Epithelial cell of esophagus (primary cell): ENCODE results near the gene ABLIM2.

ENCODE experiments used
- DNase-seq: peaks from one replicate; pipeline ENCODE4 v3.0.0; 2010; ENCODE audit warnings: low read depth
- H3K4me3 ChIP-seq: 2 replicates; pipeline ENCODE4 v1.5.1; 2011; ENCODE audit warnings: mild to moderate bottlenecking, low read length, control low read depth
- TF ChIP-seq, protein P1 (sequence below): IDR thresholded peaks from 2 replicates; pipeline ENCODE4 v1.5.1; 2011; ENCODE audit warnings: low read depth, mild to moderate bottlenecking, low read length, control low read depth, inconsistent platforms; ENCODE audit not compliant: insufficient read depth; ENCODE audit errors: missing control alignments

The ABLIM2 gene

DNA sequence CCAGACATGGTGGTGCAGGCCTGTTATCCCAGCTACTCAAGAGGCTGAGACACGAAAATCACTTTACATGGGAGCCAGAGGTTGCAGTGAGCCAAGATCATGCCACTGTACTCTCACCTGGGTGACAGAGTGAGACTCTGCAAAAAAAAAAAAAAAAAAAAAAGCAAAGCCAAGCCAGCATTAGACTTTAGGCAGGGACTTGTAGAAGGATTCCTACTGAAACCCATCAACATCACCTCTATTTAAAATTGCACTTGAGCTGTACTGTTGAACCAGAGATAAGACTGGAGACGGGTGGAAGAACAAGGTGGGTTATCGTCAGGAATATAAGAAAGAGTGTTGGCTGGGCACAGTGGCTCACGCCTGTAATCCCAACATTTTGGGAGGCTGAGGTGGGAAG is 203.2 kb downstream of the ABLIM2 start:
- H3K4me3 ChIP-seq = no peak overlapping the region
- DNase-seq = no peak
- TF ChIP-seq, protein P1, sequence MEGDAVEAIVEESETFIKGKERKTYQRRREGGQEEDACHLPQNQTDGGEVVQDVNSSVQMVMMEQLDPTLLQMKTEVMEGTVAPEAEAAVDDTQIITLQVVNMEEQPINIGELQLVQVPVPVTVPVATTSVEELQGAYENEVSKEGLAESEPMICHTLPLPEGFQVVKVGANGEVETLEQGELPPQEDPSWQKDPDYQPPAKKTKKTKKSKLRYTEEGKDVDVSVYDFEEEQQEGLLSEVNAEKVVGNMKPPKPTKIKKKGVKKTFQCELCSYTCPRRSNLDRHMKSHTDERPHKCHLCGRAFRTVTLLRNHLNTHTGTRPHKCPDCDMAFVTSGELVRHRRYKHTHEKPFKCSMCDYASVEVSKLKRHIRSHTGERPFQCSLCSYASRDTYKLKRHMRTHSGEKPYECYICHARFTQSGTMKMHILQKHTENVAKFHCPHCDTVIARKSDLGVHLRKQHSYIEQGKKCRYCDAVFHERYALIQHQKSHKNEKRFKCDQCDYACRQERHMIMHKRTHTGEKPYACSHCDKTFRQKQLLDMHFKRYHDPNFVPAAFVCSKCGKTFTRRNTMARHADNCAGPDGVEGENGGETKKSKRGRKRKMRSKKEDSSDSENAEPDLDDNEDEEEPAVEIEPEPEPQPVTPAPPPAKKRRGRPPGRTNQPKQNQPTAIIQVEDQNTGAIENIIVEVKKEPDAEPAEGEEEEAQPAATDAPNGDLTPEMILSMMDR = no peak

DNA sequence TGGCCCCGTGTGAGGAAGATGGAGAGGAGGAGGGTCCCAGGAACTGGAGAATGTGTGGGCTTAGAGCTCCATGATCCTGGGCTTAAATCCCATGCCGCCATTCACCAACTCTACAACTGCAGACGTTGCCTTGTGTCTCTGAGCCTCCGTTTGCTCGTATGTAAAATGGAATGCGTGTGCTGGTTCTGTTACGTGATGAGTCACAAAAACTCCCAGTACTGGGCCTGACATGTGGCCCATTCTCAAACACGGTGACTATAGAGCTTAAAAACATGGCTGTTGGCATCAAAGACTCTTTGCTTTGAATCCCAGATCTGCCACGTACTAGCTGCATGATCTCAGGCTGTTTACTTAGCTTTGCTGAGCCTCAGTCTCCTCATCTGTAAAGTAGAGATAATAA is 206.0 kb downstream of the ABLIM2 start:
- TF ChIP-seq, protein P1 = no peak
- H3K4me3 ChIP-seq = no peak overlapping the region
- no peak for DNase-seq

DNA sequence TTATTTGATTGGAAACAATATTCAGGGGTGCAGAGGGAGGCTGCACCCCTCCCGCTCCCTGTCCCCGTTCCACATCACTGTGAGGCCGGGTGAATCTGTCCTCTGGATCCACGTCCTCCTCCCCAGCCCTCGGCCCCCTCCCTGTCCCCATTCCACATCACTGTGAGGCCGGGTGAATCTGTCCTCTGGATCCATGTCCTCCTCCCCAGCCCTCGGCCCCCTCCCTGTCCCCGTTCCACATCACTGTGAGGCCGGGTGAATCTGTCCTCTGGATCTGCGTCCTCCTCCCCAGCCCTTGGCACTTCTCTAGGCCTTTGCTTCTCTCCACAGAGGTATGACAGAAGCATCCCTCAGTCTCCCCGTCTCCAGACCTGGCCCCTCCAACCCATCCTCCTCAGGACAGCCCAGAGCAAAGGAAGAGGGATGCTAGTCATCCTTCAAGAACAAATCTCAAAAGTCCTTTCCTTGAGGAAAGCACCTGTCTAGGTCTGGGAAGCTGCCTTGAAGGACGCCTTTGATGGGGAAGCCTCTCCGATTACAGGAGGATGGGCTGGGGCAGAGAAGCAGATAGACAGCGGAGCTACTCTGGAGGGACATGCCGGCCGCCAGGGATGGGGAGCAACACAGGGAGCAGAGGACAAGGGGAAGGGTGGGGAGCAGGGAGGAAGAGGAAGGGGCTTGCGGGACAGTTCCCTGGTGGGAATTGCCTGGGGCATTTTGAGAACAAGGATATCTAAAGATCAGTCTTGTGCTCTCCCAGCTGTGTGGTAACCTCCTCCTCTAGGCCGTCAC is 208.1 kb downstream of the ABLIM2 start:
- no peak overlapping the region for H3K4me3 ChIP-seq
- TF ChIP-seq, protein P1 = no peak
- DNase-seq = no peak

DNA sequence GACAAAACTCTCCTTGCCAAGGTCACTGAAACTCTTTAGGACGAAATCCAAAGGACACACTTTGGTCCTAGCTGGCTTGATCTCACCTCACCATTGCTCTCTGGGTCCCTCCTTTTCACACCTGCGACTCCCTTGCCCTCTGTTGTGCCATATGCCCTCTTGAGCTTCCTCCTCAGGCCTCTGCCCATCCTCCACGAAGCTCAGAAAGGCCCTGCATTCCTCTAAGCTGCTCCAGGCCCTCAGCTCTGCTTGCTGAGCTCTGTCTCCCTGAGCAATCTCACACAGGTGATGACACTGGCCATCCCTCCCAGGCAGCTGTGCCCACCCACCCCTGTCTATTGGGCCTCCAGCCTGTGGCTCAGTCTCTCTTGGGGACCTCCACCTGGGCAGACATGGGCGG is 208.9 kb downstream of the ABLIM2 start:
- TF ChIP-seq, protein P1 = no peak
- DNase-seq = no peak
- H3K4me3 ChIP-seq = no peak overlapping the region

DNA sequence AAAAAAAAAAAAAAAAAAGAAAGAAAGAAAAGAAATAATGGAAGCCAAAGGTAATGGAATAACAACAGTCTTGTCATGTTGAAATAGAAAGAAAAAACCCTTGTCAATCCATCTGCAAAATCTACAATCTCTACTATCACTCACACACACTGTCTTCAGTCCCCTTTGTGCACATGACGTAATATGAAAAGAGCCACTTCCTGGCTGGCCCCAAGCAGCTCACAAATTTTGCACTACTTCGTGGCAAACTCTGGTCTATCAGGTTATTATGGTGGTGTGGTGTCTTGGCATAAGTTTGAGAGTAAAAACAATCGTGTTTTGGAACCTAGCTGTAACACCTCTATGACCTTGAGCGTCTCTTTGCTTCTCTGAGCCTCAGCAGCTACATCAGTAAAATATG is 210.7 kb downstream of the ABLIM2 start:
- TF ChIP-seq, protein P1 = no peak

DNA sequence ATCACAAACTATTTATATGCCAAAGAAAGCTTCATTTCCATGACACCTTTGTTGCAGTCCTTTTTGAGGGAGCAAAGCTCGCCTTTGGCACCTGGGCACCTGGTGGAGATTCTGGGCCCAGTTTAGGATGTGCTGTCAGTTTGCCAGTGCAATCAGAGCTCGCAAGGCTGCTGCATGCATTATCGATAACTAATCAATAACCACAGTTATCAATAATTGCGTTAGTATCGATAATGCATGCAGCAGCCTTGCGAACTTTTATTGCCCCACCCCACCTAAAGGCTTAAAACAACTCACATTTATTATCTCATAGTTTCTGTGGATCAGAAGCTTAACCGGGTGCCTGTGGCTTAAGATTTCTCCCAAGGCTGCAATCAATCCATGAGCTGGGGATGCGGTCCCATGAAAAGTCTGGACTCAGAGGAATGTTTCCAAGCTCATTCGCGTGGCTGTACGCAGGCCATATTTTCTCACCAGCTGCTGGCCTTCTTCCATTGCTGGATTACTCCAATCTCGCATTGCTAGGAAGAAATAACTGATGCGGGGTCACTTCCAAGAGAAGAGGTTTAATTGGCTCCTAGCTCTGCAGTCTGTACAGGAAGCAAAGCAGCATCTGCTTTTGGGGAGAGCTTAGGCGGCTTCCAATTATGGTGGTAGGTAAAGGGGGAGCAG is 212.8 kb downstream of the ABLIM2 start:
- TF ChIP-seq, protein P1 = no peak
- no peak overlapping the region for H3K4me3 ChIP-seq

More for the DNA sequence above, 210.7 kb downstream of the ABLIM2 start:
- no peak overlapping the region for H3K4me3 ChIP-seq
- no peak for DNase-seq

More for the DNA sequence above, 212.8 kb downstream of the ABLIM2 start:
- no peak for DNase-seq
